Activated B cell treated with CpG ODN at 0.5 μM for 24 hours (primary cell): Measurements from ENCODE around the gene ABLIM2. TPM values are rescaled to one million over a fixed set of nuclear protein-coding genes. Genes with fewer than 3 reads are reported as not detected.

Experiments used
- ATAC-seq: fragments of 200-7000 bp; cut with Tn5 transposase; one replicate; pipeline ENCODE4 v1.10.0; 2021; ENCODE audit warnings: low read depth, mild to moderate bottlenecking, moderate library complexity
- CTCF ChIA-PET: fragments of 350-600 bp; sonication (Branson Sonifier 250); formaldehyde crosslinking; loops from one replicate; lab custom pipeline; 2021; ENCODE audit warnings: antibody characterized with exemption; lab: Charles Lee
- POLR2A ChIA-PET: fragments of 350-600 bp; sonication (Branson Sonifier 250); formaldehyde crosslinking; loops from one replicate; lab custom pipeline; 2021; ENCODE audit warnings: antibody characterized with exemption; lab: Charles Lee
- DNase-seq: peaks from one replicate; pipeline ENCODE4 v3.0.0; 2022
- H3K27ac Mint-ChIP-seq: one replicate; pipeline ENCODE4 v1.8.0; 2020; ENCODE audit warnings: mixed read lengths
- H3K27me3 Mint-ChIP-seq: one replicate; pipeline ENCODE4 v1.8.0; 2021; ENCODE audit warnings: mixed read lengths
- H3K36me3 Mint-ChIP-seq: one replicate; pipeline ENCODE4 v1.8.0; 2021; ENCODE audit warnings: low read depth, mixed read lengths
- H3K4me1 Mint-ChIP-seq: one replicate; pipeline ENCODE4 v1.8.0; 2021; ENCODE audit warnings: mixed read lengths
- H3K4me3 Mint-ChIP-seq: one replicate; pipeline ENCODE4 v1.8.0; 2020; ENCODE audit warnings: mild to moderate bottlenecking, mixed read lengths
- H3K9me3 Mint-ChIP-seq: one replicate; pipeline ENCODE4 v1.8.0; 2020; ENCODE audit warnings: mixed read lengths
- CTCF ChIP-seq: fragments of 200-600 bp; IDR thresholded peaks from one replicate; pipeline ENCODE4 v1.8.0; 2022; ENCODE audit warnings: antibody characterized with exemption, mild to moderate bottlenecking
- intact Hi-C: fragments of 100-400 bp; cut with micrococcal nuclease; formaldehyde crosslinking; loops from one replicate; pipeline ENCODE4 v1.15.1; 2024
- total RNA-seq: library from RNA; stranded (reverse); gene quantifications from 2 replicates; pipeline ENCODE4 v1.2.3, GENCODE V29; 2022

Gene ABLIM2
- total RNA-seq, 1 donor from 2014 or later = 5.2 TPM

DNA sequence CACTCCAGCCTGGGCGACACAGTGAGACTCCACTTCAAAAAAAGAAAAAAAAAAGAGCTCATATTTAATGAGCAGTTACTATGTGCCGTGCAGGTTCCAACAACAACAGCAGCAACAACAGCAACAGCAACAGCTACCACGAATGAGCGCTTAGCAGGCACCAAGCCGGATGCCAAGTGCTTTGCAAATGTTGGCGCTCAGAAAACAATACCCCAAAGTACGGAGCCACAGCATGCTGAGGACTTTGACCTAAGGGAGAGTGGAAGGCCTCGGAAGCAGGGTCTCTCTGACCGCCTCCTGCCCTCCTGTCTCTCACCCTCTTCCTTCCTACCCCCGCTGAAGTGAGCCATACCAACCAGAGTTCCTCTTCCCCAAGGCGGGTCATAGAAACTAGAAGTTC is 116.7 kb downstream of the ABLIM2 start:
- Mint-ChIP-seq H3K4me3 (no peak overlapping the region), H3K27ac (no peak overlapping the region), H3K9me3 (no peaks in the 10 kb centered on the region), H3K27me3 (peaks cover 16% of the 10 kb centered on the region), H3K36me3 (no peaks in the 10 kb centered on the region), H3K4me1 (no peaks in the 10 kb centered on the region)
- ATAC-seq = no peak
- no peak for TF ChIP-seq CTCF
- POLR2A ChIA-PET = no interaction called here
- CTCF ChIA-PET = no interaction called here
- DNase-seq = no peak
- intact Hi-C loops = no loop called here

DNA sequence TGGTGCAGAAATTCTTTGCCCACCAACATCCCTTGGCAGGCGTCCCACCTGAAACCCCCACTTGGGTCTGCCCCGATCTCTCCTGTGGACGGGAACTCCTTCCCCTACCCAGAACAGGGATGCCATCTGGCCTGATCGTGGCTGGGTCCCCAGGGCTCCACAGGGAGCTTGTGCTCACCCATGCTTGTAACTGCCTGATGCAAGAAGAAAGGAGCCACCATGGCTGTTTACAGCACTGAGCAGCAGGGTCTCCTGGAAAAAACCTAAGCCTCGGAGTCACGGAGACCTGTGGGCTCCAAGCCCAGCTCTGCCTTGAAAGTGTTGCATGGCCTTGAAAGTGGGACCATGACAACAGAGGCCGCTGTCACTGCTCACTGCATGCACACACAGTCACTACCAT is 117.4 kb downstream of the ABLIM2 start:
- ATAC-seq (no peak), DNase-seq (no peak)
- Mint-ChIP-seq H3K9me3 (no peaks in the 10 kb centered on the region), H3K27me3 (peaks cover 16% of the 10 kb centered on the region), H3K27ac (no peak overlapping the region), H3K4me3 (no peak overlapping the region), H3K4me1 (no peaks in the 10 kb centered on the region), H3K36me3 (no peaks in the 10 kb centered on the region)
- ChIA-PET POLR2A (no interaction called here), CTCF (no interaction called here)
- intact Hi-C loops = no loop called here
- no peak for TF ChIP-seq CTCF

GRCh38 chr4:8040607-8041006 is 118.0 kb downstream of the ABLIM2 start:
- no peak for DNase-seq
- no peak overlapping the region for H3K27ac Mint-ChIP-seq
- POLR2A ChIA-PET = no interaction called here
- peaks cover 16% of the 10 kb centered on the region for H3K27me3 Mint-ChIP-seq
- H3K9me3 Mint-ChIP-seq = no peaks in the 10 kb centered on the region
- TF ChIP-seq CTCF = no peak
- peaks cover 2% of the 10 kb centered on the region for H3K4me1 Mint-ChIP-seq
- H3K36me3 Mint-ChIP-seq = no peaks in the 10 kb centered on the region
- no peak overlapping the region for H3K4me3 Mint-ChIP-seq
- ATAC-seq = no peak
- CTCF ChIA-PET = no interaction called here
- intact Hi-C loops = no loop called here

GRCh38 chr4:8039853-8040252 is 118.8 kb downstream of the ABLIM2 start:
- Mint-ChIP-seq H3K4me3 (no peak overlapping the region), H3K27me3 (peaks cover 21% of the 10 kb centered on the region), H3K9me3 (no peaks in the 10 kb centered on the region), H3K4me1 (peaks cover 8% of the 10 kb centered on the region), H3K27ac (no peak overlapping the region), H3K36me3 (no peaks in the 10 kb centered on the region)
- CTCF ChIA-PET = no interaction called here
- ATAC-seq = no peak
- intact Hi-C loops = no loop called here
- no peak for DNase-seq
- POLR2A ChIA-PET = no interaction called here
- no peak for TF ChIP-seq CTCF

GRCh38 chr4:8039290-8039689 is 119.3 kb downstream of the ABLIM2 start:
- ChIA-PET POLR2A (no interaction called here), CTCF (no interaction called here)
- Mint-ChIP-seq H3K9me3 (no peaks in the 10 kb centered on the region), H3K4me3 (no peak overlapping the region), H3K27ac (no peak overlapping the region), H3K27me3 (peaks cover 21% of the 10 kb centered on the region), H3K36me3 (no peaks in the 10 kb centered on the region), H3K4me1 (peaks cover 8% of the 10 kb centered on the region)
- ATAC-seq = no peak
- TF ChIP-seq CTCF = no peak
- no peak for DNase-seq
- intact Hi-C loops = no loop called here
